ENCODE data around the gene LHFPL3.

DNA sequence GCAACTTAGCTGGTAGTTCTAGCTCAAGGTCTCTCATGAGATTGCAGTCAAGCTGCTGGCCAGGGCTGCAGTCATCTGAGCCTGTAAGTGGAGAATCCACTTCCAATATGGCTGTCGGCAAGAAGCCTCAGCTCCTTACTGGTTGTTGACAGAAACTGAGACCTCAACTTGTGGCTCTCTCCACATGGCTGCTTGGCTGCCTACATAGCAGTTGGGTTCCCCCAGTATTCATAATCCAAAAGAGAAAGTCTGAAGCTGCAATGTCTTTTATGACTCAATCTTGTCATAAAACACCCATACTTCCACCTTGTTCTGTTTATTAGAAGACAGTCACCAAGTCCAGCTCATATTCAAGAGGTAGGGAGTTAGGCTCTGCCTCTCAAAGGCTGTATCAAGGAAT, 350.7 kb downstream of the LHFPL3 start:
- TF ChIP-seq, protein P1, sequence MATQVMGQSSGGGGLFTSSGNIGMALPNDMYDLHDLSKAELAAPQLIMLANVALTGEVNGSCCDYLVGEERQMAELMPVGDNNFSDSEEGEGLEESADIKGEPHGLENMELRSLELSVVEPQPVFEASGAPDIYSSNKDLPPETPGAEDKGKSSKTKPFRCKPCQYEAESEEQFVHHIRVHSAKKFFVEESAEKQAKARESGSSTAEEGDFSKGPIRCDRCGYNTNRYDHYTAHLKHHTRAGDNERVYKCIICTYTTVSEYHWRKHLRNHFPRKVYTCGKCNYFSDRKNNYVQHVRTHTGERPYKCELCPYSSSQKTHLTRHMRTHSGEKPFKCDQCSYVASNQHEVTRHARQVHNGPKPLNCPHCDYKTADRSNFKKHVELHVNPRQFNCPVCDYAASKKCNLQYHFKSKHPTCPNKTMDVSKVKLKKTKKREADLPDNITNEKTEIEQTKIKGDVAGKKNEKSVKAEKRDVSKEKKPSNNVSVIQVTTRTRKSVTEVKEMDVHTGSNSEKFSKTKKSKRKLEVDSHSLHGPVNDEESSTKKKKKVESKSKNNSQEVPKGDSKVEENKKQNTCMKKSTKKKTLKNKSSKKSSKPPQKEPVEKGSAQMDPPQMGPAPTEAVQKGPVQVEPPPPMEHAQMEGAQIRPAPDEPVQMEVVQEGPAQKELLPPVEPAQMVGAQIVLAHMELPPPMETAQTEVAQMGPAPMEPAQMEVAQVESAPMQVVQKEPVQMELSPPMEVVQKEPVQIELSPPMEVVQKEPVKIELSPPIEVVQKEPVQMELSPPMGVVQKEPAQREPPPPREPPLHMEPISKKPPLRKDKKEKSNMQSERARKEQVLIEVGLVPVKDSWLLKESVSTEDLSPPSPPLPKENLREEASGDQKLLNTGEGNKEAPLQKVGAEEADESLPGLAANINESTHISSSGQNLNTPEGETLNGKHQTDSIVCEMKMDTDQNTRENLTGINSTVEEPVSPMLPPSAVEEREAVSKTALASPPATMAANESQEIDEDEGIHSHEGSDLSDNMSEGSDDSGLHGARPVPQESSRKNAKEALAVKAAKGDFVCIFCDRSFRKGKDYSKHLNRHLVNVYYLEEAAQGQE (IDR thresholded peaks at IDR 0.05; ENCODE audit: low read depth) = no peak
- TF ChIP-seq POLR2AphosphoS5 (IDR thresholded peaks at IDR 0.05; ENCODE audit: low read depth, low read length) = no peak
- TF ChIP-seq, protein P2, sequence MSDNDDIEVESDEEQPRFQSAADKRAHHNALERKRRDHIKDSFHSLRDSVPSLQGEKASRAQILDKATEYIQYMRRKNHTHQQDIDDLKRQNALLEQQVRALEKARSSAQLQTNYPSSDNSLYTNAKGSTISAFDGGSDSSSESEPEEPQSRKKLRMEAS (IDR thresholded peaks at IDR 0.05) = no peak
